Measurements from ENCODE around the gene DLD.

Gene DLD

DNA sequence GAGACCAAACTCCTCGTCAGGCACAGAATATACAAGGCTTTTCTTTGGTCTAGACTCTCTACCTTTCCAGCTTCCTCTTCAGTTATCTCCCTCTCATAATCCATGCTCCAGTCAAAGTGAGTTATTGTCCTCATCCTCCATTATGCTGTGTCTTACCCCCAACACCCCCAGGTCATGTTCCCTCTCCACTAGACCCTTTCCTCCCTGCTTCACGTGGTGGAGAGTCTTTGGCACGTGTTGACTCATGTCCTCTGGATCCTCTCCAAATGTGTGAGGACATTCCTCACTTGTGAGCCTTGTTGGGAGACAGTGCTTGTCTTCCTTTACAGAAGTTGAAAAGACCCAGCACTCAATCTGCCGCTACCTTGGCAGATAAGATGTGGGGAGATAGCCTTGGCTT is 36.0 kb upstream of the DLD start:
- Histone ChIP-seq H3K36me3 (ENCODE audit: control insufficient read depth in 1 of 2, insufficient read depth in 2 of 2, low read length in 2 of 2) (no peaks in the 10 kb centered on the region), H3K4me3 (ENCODE audit: low read depth in 1 of 2, low read length in 2 of 2) (no peak overlapping the region), H3K4me1 (ENCODE audit: control insufficient read depth in 1 of 2, insufficient read depth in 2 of 2, low read length in 2 of 2) (peaks cover 44 to 51% of the 10 kb centered on the region in 2 donors), H3K9ac (ENCODE audit: low read depth in 1 of 2, low read length in 2 of 2) (no peak overlapping the region), H3K9me3 (ENCODE audit: control insufficient read depth in 1 of 2, low read length in 2 of 2) (no peaks in the 10 kb centered on the region), H3K27me3 (ENCODE audit: control insufficient read depth in 1 of 2, insufficient read depth in 2 of 2, low read length in 2 of 2) (no peaks in the 10 kb centered on the region), H3K27ac (ENCODE audit: low read depth, low read length) (no peak overlapping the region)

DNA sequence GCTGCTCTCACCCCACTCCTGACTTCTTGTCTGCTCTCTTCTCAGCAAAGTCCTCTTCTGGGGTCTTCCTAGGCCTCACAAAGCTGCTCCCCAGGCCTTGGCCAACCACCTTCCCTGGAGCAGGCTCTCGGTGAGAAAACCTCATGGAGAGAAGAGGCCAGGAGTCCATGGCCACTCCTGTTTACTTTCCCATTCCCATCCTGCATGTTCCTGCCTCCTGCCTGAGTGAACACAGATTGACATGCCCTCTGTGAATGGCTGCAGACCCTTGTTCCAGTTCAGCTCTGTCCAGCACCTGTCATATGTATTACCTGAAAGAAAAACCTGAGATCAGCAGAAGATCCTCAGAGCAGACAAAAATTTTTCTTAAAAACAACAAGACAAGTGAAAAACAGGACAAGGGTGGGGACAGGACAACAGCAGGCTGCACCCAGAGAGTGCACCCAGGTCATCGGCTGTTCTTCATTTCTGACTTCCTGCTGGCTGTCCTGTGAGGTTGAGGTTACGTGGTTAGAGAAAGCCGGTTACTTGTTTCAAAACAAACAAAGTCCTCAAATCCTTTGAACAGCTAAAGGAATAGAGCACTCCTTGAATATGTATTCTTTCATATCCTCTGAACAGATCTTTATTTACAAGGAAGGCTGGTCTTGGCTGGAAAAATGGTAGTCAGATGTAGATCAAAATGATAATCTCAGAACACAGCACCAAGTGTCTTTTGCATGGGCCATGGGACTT is 34.0 kb upstream of the DLD start:
- no peak overlapping the region for H3K4me3 ChIP-seq (ENCODE audit: low read depth in 1 of 2, low read length in 2 of 2)
- peaks cover 48 to 54% of the 10 kb centered on the region in 2 donors for H3K4me1 ChIP-seq (ENCODE audit: control insufficient read depth in 1 of 2, insufficient read depth in 2 of 2, low read length in 2 of 2)
- no peaks in the 10 kb centered on the region for H3K27me3 ChIP-seq (ENCODE audit: control insufficient read depth in 1 of 2, insufficient read depth in 2 of 2, low read length in 2 of 2)
- no peak overlapping the region for H3K27ac ChIP-seq (ENCODE audit: low read depth, low read length)
- no peak overlapping the region for H3K9ac ChIP-seq (ENCODE audit: low read depth in 1 of 2, low read length in 2 of 2)
- H3K36me3 ChIP-seq (ENCODE audit: control insufficient read depth in 1 of 2, insufficient read depth in 2 of 2, low read length in 2 of 2) = no peaks in the 10 kb centered on the region
- no peaks in the 10 kb centered on the region for H3K9me3 ChIP-seq (ENCODE audit: control insufficient read depth in 1 of 2, low read length in 2 of 2)

DNA sequence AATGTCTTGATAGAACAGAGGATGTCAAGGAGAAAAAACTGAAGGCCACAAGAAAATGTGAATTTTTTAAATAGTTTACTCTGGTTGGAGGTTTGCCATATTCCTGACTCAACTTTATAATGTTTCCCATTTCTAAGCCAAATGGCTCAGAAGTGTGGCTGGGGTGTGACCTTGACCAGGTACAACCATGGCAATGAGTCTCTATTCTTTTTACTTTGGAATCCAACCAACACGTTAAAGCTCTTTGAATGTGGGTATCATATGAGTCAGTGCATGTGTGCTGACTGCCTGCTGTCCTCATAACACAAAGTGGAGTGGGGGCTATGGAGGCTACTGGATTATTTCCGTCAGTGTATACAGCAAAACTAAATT is 33.5 kb upstream of the DLD start:
- no peak overlapping the region for H3K9ac ChIP-seq (ENCODE audit: low read depth in 1 of 2, low read length in 2 of 2)
- no peaks in the 10 kb centered on the region for H3K9me3 ChIP-seq (ENCODE audit: control insufficient read depth in 1 of 2, low read length in 2 of 2)
- H3K4me3 ChIP-seq (ENCODE audit: low read depth in 1 of 2, low read length in 2 of 2) = no peak overlapping the region
- no peak overlapping the region for H3K27ac ChIP-seq (ENCODE audit: low read depth, low read length)
- H3K36me3 ChIP-seq (ENCODE audit: control insufficient read depth in 1 of 2, insufficient read depth in 2 of 2, low read length in 2 of 2) = no peaks in the 10 kb centered on the region
- H3K27me3 ChIP-seq (ENCODE audit: control insufficient read depth in 1 of 2, insufficient read depth in 2 of 2, low read length in 2 of 2) = no peaks in the 10 kb centered on the region
- peaks cover 48 to 54% of the 10 kb centered on the region in 2 donors for H3K4me1 ChIP-seq (ENCODE audit: control insufficient read depth in 1 of 2, insufficient read depth in 2 of 2, low read length in 2 of 2)

DNA sequence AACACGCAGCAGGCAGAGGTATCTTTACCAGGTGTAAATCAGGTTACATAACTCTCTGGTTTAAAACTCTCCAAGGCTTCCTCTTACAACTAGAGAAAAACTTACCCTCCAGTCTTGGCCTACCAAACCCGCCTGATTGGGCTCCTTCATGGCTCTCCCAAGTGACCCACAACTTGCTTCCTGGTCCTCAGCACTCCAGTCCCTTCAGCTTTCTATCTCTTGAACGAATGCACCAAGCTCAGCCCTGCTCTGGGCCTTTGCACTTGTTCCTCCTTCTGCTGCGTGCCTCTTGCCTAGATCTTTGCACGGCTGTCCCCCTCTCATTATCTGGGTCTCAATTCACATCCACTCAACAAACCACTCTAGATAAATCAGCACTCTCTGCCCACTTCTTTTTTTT is 32.7 kb upstream of the DLD start:
- Histone ChIP-seq H3K4me3 (ENCODE audit: low read depth in 1 of 2, low read length in 2 of 2) (no peak overlapping the region), H3K9ac (ENCODE audit: low read depth in 1 of 2, low read length in 2 of 2) (no peak overlapping the region), H3K36me3 (ENCODE audit: control insufficient read depth in 1 of 2, insufficient read depth in 2 of 2, low read length in 2 of 2) (no peaks in the 10 kb centered on the region), H3K9me3 (ENCODE audit: control insufficient read depth in 1 of 2, low read length in 2 of 2) (no peaks in the 10 kb centered on the region), H3K4me1 (ENCODE audit: control insufficient read depth in 1 of 2, insufficient read depth in 2 of 2, low read length in 2 of 2) (peaks cover 48 to 54% of the 10 kb centered on the region in 2 donors), H3K27me3 (ENCODE audit: control insufficient read depth in 1 of 2, insufficient read depth in 2 of 2, low read length in 2 of 2) (no peaks in the 10 kb centered on the region), H3K27ac (ENCODE audit: low read depth, low read length) (no peak overlapping the region)

DNA sequence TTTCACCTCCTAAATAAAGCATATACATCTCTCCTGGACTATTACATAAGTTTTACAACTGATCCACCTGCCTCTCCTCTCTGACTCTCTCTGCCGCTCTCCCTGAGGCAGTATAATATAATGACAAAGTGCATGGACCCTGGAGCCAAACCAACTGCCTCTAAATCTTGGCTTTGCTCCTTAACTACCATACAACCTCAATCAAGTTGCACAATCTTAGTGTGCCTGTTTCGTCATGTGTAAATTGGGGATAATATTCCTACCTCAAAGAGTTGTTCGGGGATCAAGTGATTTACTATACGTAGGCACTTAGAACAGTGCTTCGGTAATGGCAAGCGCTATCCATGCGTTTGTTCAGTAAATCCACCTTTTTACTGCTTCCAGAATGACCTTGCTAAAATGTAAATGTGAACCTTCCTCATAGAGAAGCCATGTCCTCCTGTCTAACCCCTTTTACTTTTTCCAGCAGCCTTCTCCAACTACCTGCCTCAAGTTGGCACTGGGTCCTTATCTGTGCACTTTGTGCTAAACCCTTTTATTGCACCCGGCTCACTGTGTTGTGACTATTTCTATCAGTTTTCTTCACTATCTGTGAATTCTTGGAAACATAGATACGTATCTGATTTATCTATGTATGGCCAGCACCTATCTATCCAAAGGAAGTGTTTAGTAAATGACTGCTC is 30.6 kb upstream of the DLD start:
- peaks cover 48 to 52% of the 10 kb centered on the region in 2 donors for H3K4me1 ChIP-seq (ENCODE audit: control insufficient read depth in 1 of 2, insufficient read depth in 2 of 2, low read length in 2 of 2)

DNA sequence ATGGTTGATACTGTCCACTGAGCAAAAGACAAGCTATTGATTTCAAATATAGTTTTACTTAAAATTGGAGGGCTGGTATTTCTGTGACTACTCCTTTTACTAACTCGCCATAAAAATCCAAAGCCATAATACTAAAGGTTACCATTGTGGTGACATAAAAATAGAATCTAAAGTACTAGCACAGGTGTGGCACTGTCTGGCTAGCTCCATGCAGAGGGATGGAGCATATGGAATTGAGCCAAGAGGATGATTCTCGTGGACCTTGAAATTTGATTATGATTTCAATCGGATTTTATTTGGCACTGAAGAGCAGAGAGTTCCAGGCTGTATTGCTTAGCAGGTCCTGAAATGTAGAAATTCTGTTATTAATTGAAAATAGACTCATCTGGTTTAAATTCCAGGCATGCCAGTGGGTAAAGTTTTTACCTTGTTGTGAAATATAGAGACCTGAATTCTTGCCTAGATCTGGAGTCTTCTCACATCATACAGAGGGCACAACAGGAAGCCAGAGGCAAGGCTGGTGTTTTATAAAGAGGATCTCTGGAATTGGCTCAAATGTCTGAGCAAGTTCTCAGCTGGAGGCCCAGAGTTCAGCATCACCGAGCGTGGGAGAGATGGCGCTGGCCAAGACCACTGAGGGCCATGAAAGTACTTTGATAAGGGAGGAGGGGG is 29.9 kb upstream of the DLD start:
- Histone ChIP-seq H3K9ac (ENCODE audit: low read depth in 1 of 2, low read length in 2 of 2) (peak overlapping the region in 1 of 2 donors; percentile 6), H3K27ac (ENCODE audit: low read depth, low read length) (no peak overlapping the region), H3K36me3 (ENCODE audit: control insufficient read depth in 1 of 2, insufficient read depth in 2 of 2, low read length in 2 of 2) (no peaks in the 10 kb centered on the region), H3K9me3 (ENCODE audit: control insufficient read depth in 1 of 2, low read length in 2 of 2) (no peaks in the 10 kb centered on the region), H3K27me3 (ENCODE audit: control insufficient read depth in 1 of 2, insufficient read depth in 2 of 2, low read length in 2 of 2) (no peaks in the 10 kb centered on the region), H3K4me1 (ENCODE audit: control insufficient read depth in 1 of 2, insufficient read depth in 2 of 2, low read length in 2 of 2) (peaks cover 48 to 50% of the 10 kb centered on the region in 2 donors), H3K4me3 (ENCODE audit: low read depth in 1 of 2, low read length in 2 of 2) (peak overlapping the region in 1 of 2 donors; percentile 4)

More for the DNA sequence above, 30.6 kb upstream of the DLD start:
- Histone ChIP-seq H3K27ac (ENCODE audit: low read depth, low read length) (peak overlapping the region; percentile 23), H3K9me3 (ENCODE audit: control insufficient read depth in 1 of 2, low read length in 2 of 2) (no peaks in the 10 kb centered on the region), H3K4me3 (ENCODE audit: low read depth in 1 of 2, low read length in 2 of 2) (peak overlapping the region; percentile 4 to 23), H3K27me3 (ENCODE audit: control insufficient read depth in 1 of 2, insufficient read depth in 2 of 2, low read length in 2 of 2) (no peaks in the 10 kb centered on the region), H3K36me3 (ENCODE audit: control insufficient read depth in 1 of 2, insufficient read depth in 2 of 2, low read length in 2 of 2) (no peaks in the 10 kb centered on the region), H3K9ac (ENCODE audit: low read depth in 1 of 2, low read length in 2 of 2) (no peak overlapping the region)

DNA sequence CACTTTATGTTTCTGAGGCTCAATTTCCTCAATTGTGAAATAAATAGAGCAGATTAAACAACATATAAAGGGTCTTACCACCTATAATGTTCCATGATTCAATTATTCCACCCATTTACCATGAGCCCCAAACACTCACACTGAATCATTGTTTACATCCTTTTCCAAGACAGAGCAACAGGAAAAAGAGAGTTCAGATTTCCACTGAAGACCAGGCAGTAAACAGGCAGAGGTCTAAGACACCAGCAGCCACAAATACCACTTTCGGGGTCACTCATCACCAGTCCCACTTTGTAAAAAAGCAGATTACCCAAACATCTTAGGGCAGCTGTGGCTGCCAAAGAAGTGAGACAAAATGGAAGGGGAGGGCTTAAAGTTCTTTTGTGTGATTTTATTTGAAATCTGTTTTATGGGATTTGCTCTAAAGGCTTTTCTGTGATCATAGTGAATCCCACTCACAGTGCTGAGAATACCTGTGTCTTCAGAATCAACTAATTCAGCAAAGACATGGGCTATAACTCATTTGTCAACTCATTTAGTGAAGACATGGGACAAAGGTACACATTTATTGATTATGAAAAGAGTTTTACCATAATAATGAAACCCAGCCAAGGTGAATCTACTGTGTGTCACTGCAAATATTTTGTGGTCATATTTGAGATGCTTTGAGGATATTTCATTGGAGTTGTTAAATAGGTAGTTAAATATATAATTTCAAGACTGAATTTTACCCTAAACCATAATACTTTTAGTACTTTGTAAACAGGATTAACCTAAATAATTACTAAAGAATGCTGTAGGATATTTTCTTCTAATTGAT is 24.8 kb upstream of the DLD start:
- Histone ChIP-seq H3K9ac (ENCODE audit: low read depth in 1 of 2, low read length in 2 of 2) (no peak overlapping the region), H3K4me3 (ENCODE audit: low read depth in 1 of 2, low read length in 2 of 2) (no peak overlapping the region), H3K27me3 (ENCODE audit: control insufficient read depth in 1 of 2, insufficient read depth in 2 of 2, low read length in 2 of 2) (no peaks in the 10 kb centered on the region), H3K27ac (ENCODE audit: low read depth, low read length) (no peak overlapping the region), H3K4me1 (ENCODE audit: control insufficient read depth in 1 of 2, insufficient read depth in 2 of 2, low read length in 2 of 2) (peaks cover 8 to 22% of the 10 kb centered on the region in 2 donors), H3K9me3 (ENCODE audit: control insufficient read depth in 1 of 2, low read length in 2 of 2) (no peaks in the 10 kb centered on the region), H3K36me3 (ENCODE audit: control insufficient read depth in 1 of 2, insufficient read depth in 2 of 2, low read length in 2 of 2) (no peaks in the 10 kb centered on the region)

DNA sequence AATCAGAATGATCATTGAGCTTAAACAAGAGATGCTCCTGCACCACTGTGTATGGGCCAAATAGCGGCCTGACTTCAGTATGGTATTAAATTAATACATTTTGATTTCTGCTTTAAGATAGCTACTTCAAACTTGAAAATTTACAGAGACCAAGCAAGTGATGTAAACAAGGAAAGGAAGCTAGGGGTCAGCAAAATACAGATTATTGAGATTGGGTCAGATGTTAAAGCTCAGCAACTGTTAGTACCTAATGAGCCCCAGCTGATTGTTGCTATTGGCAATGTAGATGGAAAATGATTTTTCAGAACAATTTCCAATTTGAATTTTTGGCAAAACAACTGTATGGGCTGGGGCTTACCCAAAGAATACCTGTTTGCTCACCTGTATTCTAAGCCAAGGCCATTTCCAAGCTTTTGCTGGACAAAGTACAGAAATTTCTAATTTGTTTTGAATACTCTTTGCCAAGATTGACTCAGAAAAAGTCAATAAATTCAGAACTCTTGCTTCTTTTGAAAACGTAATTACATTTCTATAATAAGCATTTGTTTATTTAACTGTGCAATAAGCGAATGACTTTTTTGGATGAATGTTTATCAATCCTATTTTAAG is 23.0 kb upstream of the DLD start:
- Histone ChIP-seq H3K36me3 (ENCODE audit: control insufficient read depth in 1 of 2, insufficient read depth in 2 of 2, low read length in 2 of 2) (no peaks in the 10 kb centered on the region), H3K9ac (ENCODE audit: low read depth in 1 of 2, low read length in 2 of 2) (no peak overlapping the region), H3K27me3 (ENCODE audit: control insufficient read depth in 1 of 2, insufficient read depth in 2 of 2, low read length in 2 of 2) (no peaks in the 10 kb centered on the region), H3K4me1 (ENCODE audit: control insufficient read depth in 1 of 2, insufficient read depth in 2 of 2, low read length in 2 of 2) (peaks cover 0 to 14% of the 10 kb centered on the region in 2 donors), H3K27ac (ENCODE audit: low read depth, low read length) (no peak overlapping the region), H3K9me3 (ENCODE audit: control insufficient read depth in 1 of 2, low read length in 2 of 2) (no peaks in the 10 kb centered on the region), H3K4me3 (ENCODE audit: low read depth in 1 of 2, low read length in 2 of 2) (no peak overlapping the region)

DNA sequence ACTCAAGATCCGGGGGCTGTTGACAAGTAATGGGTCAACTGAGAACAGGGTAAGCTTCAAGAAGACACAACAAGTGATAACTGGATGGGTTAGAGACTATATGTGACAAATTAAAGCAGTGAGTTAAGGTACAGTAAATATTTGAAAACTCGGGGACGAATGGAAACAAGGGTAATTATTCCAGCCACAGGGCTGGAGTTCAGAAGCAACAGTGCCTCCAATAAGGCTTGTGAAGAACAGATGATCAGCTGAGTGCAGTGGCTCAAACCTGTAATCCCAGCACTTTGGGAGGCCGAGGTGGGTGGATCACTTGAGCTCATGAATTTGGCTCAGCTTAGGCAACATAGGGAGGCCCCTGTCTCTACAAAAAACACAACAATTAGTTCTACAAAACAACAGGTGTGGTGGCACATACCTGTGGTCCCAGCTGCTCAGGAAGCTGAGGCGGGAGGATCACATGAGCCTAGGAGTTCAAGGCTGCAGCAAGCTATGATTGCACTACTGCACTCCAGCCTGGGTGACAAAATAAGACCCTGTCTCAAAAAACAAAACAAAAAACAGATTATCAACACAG is 20.5 kb upstream of the DLD start:
- Histone ChIP-seq H3K4me1 (ENCODE audit: control insufficient read depth in 1 of 2, insufficient read depth in 2 of 2, low read length in 2 of 2) (peaks cover 0 to 14% of the 10 kb centered on the region in 2 donors), H3K9ac (ENCODE audit: low read depth in 1 of 2, low read length in 2 of 2) (no peak overlapping the region), H3K27me3 (ENCODE audit: control insufficient read depth in 1 of 2, insufficient read depth in 2 of 2, low read length in 2 of 2) (no peaks in the 10 kb centered on the region), H3K36me3 (ENCODE audit: control insufficient read depth in 1 of 2, insufficient read depth in 2 of 2, low read length in 2 of 2) (no peaks in the 10 kb centered on the region), H3K4me3 (ENCODE audit: low read depth in 1 of 2, low read length in 2 of 2) (no peak overlapping the region), H3K9me3 (ENCODE audit: control insufficient read depth in 1 of 2, low read length in 2 of 2) (no peaks in the 10 kb centered on the region), H3K27ac (ENCODE audit: low read depth, low read length) (no peak overlapping the region)

Data from duodenal mucosa (tissue), 2 donors.